ENCODE results near the gene HEXIM1. TPM values are rescaled to one million over a fixed set of nuclear protein-coding genes. Genes with fewer than 3 reads are reported as not detected.

Gene HEXIM1
- polyA plus RNA-seq, 3 donors: 2.2 to 14.8 (median 2.5) TPM

DNA sequence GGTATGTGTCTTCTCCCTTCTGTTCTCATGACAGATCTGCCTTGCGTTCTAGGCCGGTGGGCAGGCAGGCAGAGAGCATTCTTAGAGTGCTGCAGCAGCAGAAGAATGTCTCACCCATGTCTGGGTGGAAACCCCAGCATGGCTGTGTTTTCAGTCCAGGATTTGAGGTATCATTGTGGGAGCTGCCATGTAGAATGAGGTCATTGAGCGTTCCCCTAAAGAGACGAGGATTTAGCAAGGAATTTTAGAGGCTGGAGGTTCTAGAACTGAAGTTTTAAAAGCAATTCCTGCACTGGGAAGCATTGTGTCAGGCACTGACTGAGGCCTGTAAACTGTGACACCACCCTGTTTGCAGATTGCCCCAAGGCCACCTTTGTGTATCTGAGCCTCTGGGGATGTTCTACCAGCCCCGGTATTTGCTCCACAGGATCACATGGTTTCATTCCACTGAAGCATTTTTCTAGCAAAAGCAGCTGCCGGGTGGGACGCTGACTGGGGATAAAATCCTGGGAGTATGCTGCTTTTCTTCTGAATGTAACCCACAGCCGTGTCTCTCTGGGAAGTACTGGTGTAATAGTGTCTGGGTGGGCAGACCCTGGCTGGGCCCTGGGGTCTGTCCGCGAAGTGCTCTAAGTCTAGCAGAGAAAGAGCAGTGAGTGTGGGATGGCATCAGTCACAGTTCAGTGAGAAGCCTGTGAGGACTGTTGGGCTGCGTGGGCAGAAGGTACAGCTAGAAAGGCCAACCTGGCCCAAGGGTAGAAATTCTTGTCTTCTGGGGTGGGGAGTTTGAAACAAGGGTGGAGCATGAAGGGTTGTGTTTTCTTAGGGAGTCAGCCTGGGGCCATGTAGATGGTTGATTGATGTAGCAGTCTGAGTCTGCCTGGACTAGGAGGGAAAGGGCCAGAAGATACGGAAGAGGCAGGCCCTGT, 46.1 kb upstream of the HEXIM1 start:
- H3K9me3 ChIP-seq (replicated peaks in 1 of 2; ENCODE audit: control insufficient read depth in 1 of 2, insufficient read depth in 1 of 2, low read length in 2 of 2): no peaks in the 10 kb centered on the region
- TF ChIP-seq, protein P1, sequence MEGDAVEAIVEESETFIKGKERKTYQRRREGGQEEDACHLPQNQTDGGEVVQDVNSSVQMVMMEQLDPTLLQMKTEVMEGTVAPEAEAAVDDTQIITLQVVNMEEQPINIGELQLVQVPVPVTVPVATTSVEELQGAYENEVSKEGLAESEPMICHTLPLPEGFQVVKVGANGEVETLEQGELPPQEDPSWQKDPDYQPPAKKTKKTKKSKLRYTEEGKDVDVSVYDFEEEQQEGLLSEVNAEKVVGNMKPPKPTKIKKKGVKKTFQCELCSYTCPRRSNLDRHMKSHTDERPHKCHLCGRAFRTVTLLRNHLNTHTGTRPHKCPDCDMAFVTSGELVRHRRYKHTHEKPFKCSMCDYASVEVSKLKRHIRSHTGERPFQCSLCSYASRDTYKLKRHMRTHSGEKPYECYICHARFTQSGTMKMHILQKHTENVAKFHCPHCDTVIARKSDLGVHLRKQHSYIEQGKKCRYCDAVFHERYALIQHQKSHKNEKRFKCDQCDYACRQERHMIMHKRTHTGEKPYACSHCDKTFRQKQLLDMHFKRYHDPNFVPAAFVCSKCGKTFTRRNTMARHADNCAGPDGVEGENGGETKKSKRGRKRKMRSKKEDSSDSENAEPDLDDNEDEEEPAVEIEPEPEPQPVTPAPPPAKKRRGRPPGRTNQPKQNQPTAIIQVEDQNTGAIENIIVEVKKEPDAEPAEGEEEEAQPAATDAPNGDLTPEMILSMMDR (IDR thresholded peaks at IDR 0.05): no peak
- no peaks in the 10 kb centered on the region for H3K4me1 Mint-ChIP-seq
- no peak overlapping the region for H3K27ac ChIP-seq (ENCODE audit: low read depth in 1 of 2, low read length in 2 of 2)
- no peak for DNase-seq
- no peaks in the 10 kb centered on the region for H3K79me2 ChIP-seq (ENCODE audit: insufficient read depth, low read length)
- H3K9ac ChIP-seq (ENCODE audit: insufficient read depth, low read length, poor library complexity, severe bottlenecking): no peak overlapping the region
- peaks cover 50% of the 10 kb centered on the region for H4K20me1 ChIP-seq (ENCODE audit: insufficient read depth, low read length)
- H3K9me3 Mint-ChIP-seq: no peaks in the 10 kb centered on the region
- H2AFZ ChIP-seq (ENCODE audit: insufficient read depth, low read depth, low read length, poor library complexity, severe bottlenecking): no peak overlapping the region
- no peak overlapping the region for H3K4me3 Mint-ChIP-seq
- no peaks in the 10 kb centered on the region for H3K27me3 Mint-ChIP-seq (ENCODE audit: low read depth in 3 of 3)
- peaks cover 87 to 94% of the 10 kb centered on the region in 2 donors for H3K36me3 ChIP-seq (replicated peaks in 1 of 2; ENCODE audit: control insufficient read depth in 1 of 2, insufficient read depth in 2 of 2, low read length in 2 of 2)
- intact Hi-C loops (cut with micrococcal nuclease): no loop called here
- H3K4me2 ChIP-seq (replicated peaks; ENCODE audit: extremely low read depth, low read length, poor library complexity, severe bottlenecking): no peak overlapping the region
- no peak overlapping the region for H3K4me3 ChIP-seq (replicated peaks in 1 of 3; ENCODE audit: low read depth in 2 of 3, low read length in 3 of 3)
- H3K27ac Mint-ChIP-seq: peak overlapping the region in 3 of 7 donors; percentile 17 to 59 (median 52)
- 99% methylated on average over 9 of the region's 12 CpGs for WGBS (ENCODE audit: insufficient coverage)
- H3K36me3 Mint-ChIP-seq: peaks cover 84 to 97% of the 10 kb centered on the region in 2 donors
- H3K4me1 ChIP-seq (ENCODE audit: control insufficient read depth in 1 of 2, insufficient read depth in 2 of 2, low read length in 2 of 2): no peaks in the 10 kb centered on the region
- H3K27me3 ChIP-seq (ENCODE audit: control insufficient read depth in 2 of 2, insufficient read depth in 2 of 2, low read length in 2 of 2): no peaks in the 10 kb centered on the region

GRCh38 chr17:45102856-45103255, 45.4 kb upstream of the HEXIM1 start:
- peaks cover 87 to 94% of the 10 kb centered on the region in 2 donors for H3K36me3 ChIP-seq (replicated peaks in 1 of 2; ENCODE audit: control insufficient read depth in 1 of 2, insufficient read depth in 2 of 2, low read length in 2 of 2)
- 100% methylated on average over 4 of the region's 9 CpGs for WGBS (ENCODE audit: insufficient coverage)
- H3K4me1 ChIP-seq (ENCODE audit: control insufficient read depth in 1 of 2, insufficient read depth in 2 of 2, low read length in 2 of 2): no peaks in the 10 kb centered on the region
- no peak overlapping the region for H3K4me3 ChIP-seq (replicated peaks in 1 of 3; ENCODE audit: low read depth in 2 of 3, low read length in 3 of 3)
- H3K79me2 ChIP-seq (ENCODE audit: insufficient read depth, low read length): no peaks in the 10 kb centered on the region
- DNase-seq: no peak
- Mint-ChIP-seq H3K36me3 (peaks cover 84 to 97% of the 10 kb centered on the region in 2 donors), H3K4me3 (no peak overlapping the region), H3K9me3 (no peaks in the 10 kb centered on the region), H3K4me1 (no peaks in the 10 kb centered on the region), H3K27me3 (ENCODE audit: low read depth in 3 of 3) (peaks cover 0 to 1% (median 0%) of the 10 kb centered on the region in 3 donors), H3K27ac (peak overlapping the region in 1 of 7 donors; percentile 27)
- no peak overlapping the region for H3K27ac ChIP-seq (ENCODE audit: low read depth in 1 of 2, low read length in 2 of 2)
- H3K4me2 ChIP-seq (replicated peaks; ENCODE audit: extremely low read depth, low read length, poor library complexity, severe bottlenecking): no peak overlapping the region
- H3K9ac ChIP-seq (ENCODE audit: insufficient read depth, low read length, poor library complexity, severe bottlenecking): no peak overlapping the region
- no peaks in the 10 kb centered on the region for H3K27me3 ChIP-seq (ENCODE audit: control insufficient read depth in 2 of 2, insufficient read depth in 2 of 2, low read length in 2 of 2)
- no peaks in the 10 kb centered on the region for H3K9me3 ChIP-seq (replicated peaks in 1 of 2; ENCODE audit: control insufficient read depth in 1 of 2, insufficient read depth in 1 of 2, low read length in 2 of 2)
- intact Hi-C loops (cut with micrococcal nuclease): no loop called here
- TF ChIP-seq, protein P1 (IDR thresholded peaks at IDR 0.05): no peak
- H2AFZ ChIP-seq (ENCODE audit: insufficient read depth, low read depth, low read length, poor library complexity, severe bottlenecking): no peak overlapping the region
- H4K20me1 ChIP-seq (ENCODE audit: insufficient read depth, low read length): peaks cover 52% of the 10 kb centered on the region
